Activated T-cell treated with anti-CD3 and anti-CD28 coated beads for 4 hours (primary cell): Measurements from ENCODE around the gene FNBP1.

Experiments
- DNase-seq: peaks from one replicate; pipeline ENCODE4 v3.0.0-alpha.2; 2020

FNBP1 gene

DNA sequence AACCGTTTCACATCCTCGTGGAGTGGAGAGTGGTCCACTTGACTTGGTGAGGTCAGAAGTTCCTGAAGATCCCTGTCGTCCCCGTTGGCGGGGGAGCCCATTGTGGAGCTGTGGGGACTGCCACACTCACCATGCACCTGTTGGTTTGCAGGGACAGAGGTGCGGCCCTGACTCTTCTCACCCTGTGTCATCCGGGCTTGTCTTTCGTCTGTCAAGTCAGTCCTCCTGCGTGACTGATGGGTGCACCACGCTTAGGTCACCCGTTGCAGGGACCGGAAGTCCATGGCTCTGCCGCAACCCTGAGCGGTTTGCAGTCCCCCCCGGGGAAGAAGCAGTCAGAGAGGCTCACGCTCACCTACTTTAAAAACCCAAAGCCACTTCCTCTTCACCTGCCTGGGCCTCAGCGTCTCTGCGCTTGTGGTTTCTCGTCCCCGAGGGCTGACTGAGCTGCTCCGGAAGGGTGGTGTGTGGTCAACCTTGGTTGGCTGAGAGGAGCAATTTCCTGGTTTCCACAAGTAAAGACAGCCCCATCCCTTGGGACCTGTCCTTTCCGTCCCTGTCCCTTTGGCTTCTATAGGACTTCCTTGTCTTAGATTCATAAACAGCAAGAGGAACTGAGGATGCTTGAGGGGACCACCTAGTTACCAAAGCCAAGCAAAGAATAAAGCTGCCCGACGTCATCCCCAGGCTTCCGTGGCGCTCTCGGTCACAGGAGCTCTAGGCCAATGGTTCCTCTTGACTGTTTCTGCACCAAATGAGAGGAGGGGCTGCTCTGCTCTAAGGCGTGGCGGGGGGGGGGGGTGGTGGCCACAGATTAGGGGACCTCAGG, 154.5 kb downstream of the FNBP1 start:
- DNase-seq: peak; percentile 73

DNA sequence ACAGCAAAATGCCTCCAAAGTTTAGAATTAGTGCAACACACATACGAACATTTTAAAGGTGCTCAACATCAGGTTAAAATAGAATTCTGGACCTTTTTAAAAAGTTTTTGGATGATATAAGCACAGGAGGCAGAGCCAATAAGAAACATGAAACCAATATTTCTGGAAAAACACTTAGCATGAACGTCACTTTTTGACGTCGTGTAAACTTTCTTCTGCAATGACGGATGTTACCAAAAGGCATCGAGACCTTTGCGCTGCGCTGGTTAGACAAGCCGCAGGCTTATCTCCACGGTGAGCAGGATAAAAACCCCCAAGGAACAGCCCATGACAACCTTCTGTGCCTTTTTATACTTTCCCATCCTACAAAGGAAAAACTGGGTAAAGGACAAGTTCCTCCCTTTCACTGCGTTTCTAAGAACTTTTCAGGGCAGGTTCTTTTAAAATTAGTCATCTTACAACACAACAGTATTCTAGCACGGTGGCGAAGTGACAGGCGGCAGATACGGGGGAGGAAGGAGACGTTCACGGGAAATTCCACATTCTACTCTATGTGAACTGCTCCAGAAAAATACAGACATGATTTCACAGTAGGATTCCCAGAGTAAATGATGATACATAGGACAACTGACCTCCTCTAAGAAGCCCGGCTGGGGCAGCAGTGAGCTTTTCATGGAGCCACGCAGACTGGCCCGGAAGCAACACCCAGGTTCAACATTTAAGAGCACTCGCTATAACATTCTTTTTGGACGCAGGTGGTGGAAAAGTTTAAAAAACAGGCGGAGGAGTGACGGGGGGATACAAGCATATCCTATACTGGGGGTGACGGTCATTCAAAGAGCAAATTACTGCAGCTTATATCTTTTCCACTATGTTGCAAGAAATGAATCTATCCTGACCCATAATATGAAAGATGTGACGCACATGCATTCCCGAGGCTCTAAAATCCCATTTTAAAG, 155.4 kb downstream of the FNBP1 start:
- no peak for DNase-seq

DNA sequence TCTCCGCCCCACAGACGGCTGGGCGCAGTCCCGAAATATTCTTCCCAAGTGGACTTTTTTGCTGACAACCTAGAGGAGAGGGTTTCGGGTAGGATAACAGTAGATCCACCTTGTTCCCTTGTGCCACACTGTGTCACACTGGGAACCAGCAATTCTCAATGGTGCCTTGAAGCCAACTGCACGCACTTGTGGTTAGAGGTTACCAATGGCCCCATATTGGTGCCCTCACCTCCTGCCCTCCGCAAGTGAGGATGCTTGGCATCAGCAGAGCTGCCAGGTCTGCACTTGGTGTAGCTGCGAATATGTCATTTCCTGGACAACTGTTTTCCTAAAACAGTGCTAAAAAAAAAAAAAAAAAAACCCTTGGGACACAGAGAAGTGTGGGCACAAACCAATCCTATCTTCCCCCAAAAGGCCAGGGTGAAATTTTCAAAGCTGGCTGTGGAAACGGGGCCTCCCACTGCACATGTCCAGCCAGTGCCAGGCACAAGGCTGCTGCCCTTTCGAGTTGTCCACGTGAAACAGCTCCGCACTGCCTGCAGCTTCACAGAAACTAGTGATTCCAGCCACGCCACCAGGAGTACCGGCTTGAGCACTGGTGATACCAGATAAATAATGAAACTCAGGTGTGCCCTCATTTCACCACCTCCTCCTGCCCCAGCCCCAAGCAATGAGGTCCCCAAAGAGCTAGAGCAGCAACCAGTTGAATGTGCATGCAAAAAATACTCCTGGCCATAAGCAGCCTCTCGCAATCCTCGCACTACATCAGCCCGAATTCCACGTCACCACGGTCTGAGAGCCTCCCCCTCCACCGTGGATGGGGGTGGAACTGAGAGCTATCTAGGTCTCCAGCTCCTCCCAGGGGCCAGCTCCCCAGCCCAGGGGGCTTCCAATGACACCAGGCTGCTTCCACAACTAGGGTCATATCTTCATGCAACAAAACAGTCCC, 156.5 kb downstream of the FNBP1 start:
- no peak for DNase-seq

DNA sequence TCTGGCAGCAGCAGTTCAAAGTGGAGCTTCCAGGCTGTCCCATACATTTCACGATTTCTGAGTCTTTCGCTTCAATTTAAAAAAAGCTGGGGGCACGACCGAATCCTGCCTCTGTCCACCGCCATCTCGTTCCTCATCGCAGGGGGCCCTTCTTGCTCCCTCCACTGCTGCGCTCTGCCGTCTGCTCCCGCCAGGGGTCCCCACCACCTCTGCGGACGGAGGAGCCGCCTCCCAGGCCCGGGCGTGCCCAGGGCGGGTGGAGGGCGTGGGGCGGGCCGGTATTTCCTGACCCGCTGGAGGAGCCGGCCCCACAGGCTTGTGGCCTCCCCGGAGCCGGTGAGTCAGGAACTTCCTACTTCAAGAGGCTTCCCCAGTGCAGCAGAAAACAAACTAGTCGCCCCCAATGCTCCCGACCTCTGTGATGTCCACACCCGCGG, 157.3 kb downstream of the FNBP1 start:
- DNase-seq: peak; percentile 87

DNA sequence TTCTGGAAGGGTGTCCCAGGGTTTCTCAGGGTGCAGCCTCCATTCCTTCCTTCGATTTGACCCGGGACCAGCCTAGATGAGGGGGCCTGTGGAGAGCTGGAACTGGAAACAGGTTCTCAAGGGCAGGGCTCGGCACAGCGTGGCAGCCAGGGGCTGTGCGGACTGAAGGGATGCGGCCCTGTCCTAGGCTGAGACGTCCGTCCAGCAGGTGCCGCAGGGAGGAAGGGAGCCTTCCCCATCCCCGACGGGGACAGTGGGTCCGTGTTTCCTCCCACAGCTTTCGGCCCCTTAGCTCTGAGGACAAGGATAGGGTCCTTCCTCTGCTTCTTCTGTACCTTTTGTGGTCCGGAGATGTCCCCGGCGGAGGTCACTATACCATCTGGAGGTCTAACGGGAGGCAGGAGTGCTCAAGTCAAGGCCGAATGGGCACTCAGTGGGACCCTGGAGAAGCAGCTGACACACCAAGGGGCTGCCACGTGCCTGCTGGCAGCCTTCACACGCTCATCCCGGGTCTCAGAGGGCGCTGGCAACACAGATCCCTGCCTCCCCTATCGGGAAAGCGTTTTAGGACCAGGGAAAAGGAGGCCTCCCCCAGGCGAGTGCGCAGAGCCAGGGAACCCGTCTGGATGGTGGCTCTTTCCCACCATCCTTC, 157.8 kb downstream of the FNBP1 start:
- DNase-seq: no peak

DNA sequence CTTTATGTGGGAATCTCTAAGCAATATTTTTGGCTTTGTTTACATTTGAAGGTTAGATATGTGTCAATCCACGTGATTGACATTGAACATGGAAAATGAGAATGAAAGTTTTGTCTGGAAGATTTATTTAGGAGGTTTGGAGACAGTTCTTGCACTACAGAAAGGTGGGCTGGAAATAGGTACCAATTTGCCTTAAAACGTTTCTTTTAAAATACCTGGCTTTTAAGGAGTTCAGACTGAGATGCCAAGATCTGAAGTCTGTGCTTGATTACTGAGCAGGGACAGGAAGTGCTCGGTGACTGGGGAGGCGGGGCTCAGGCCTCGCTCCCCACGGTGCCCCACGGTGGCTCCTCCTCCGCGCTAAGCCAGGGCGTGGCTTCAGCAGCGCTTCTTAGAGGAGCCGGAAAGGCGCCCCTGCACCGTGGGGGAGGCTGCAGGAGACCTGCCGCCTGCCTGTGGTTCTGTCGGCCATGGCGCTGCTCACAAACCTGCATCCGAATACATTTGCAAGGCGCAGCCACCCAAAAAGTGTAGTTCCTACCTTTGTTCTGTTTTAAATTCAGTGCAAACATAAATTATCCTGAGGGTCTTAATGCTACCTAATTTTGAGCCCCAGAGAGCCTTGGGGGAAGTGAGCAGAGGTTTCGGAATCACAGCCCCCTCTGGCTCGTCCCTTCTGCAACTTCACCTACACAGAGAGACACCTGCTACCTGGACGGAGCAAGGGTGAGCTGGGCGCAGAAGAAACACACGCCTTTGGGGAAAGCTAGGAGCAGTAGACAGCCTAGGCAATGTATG, 158.6 kb downstream of the FNBP1 start:
- DNase-seq: peak; percentile 95

DNA sequence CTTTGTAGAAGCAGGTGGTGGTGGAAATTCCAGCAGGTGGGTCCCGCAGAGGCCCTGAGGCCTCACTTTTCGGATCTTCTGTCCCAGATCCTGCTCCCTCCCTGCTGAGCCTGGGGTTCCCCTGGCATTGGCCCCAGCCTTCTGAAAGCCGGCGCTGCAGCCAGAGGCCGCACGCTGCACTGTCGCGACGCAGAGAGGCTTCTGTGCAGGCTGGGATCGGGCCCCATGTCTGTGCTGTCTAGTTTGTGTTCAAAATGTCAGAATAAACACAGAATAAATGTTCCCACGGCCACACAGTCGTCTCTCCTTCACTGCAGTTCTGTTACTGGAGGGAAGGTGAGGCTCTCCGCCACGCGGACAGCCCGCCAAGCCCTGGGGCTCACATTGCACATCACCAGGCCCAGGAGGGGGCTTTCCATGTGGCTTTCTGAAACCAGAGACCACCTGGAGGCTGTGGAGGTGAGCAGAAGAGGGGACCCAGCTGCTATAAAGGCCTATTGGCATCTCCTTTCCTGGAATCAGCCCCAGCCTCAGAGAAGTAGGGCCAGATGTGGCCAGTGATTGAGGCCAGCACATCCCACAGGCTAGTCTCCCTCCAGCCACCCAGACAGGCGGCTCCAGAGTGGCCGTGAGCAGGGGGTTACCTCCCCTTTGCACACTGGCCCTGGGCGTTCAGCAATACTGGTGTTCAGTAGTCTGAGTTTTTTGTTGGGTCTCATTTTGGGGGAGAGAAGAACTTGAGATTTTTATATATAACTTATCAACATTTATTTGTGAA, 161.3 kb downstream of the FNBP1 start:
- DNase-seq: no peak

DNA sequence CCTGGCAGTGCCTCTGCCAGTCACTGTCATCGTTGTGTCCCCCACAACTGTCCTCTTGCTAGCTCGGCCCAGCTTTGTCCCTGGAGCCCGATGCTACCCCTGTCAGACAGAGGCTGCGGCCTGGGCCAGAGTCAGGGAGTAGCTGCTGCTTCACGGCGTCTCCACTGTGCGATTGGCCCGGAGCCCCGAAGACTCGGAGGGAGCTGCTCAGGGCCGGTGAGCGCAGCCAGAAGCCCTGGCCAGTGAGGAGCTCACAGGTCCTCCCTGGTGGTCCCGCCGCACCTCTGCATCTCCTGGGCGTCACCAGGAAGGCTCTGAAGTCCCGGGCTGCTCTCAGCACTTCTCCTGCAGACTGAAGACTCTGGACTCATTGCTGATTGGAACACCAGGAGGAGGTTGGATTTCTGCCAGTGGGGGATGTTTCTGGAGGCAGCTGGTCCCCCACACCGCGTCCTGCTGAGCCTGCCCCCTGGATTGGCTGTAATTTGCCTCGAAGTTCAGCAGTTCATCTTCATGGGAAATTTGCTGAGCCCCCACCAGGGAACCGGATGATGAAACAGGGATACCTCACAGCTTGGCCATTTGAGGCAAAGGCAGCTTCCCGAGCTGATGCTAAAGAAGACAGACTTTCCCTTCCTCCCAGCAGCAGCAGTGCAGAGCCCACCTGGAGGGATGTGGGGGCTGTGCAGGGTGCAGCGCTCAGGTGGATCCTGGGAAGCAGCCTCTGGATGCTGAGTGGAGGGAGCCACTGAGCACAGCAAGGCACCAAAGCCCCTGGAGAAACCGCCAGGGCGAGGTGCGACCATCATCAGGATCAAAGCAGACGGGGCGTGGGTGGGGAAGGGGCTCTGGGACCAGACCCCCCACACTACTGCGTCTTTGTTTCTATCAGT, 162.1 kb downstream of the FNBP1 start:
- DNase-seq: no peak

DNA sequence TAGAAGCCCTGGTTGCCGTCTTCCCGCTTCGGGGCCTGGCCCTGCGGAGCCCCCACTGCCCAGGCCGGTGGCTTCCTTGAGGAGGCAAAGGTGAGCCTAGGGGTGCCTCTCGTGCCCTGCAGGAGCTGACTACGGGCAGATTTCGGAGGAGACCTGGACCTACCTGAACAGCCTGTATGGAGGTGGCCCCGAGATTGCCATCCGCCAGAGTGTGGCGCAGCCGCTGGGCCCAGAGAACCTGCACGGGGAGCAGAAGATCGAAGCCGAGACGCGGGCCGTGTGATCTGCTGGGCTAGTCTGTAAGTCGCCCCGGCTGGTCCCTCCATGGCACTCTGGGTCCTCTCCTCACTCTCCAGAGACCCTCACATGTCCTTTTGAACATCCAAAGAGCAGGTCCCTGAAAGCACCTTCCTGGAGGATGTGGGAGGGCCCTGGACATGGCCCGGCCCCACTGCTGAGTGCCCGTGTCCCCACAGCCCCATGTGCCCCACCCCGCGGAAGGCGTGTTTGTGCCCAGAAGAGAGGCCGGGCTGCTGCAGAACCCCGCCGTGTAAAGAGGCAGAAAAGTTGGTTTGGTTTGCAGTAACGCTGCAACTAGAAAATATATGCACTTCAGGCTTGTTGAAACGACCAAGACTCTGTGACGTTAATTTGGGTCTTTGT, 162.9 kb downstream of the FNBP1 start:
- no peak for DNase-seq

DNA sequence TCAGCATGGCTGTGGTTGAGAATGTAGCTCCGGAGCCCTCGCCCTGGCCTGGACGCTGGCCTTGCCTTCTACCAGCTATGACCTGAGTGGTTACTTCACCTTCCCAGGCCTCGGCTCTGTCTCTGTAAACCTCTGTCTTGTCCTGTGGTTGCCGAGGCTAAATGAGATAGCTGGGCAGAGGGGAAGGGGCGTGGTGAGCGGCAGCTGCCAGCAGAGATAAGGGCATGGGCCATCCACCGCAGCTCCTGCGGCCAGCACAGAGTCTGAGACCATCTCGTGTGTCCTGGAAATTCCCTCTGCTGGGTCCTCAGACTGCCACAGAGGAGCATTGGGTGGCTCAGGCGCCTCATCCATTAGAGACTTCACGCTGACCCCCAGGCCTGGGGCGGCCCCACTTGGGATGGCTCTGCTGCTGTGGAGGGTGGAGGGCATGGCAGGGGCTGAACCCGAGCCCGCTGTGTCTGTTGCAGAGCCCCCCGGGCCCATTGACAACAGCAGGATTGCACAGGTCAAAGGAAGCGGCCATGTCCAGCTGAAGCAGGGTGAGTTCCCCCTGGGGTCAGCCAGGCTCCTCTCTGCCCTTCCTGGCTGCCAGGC, 163.8 kb downstream of the FNBP1 start:
- DNase-seq: no peak

DNA sequence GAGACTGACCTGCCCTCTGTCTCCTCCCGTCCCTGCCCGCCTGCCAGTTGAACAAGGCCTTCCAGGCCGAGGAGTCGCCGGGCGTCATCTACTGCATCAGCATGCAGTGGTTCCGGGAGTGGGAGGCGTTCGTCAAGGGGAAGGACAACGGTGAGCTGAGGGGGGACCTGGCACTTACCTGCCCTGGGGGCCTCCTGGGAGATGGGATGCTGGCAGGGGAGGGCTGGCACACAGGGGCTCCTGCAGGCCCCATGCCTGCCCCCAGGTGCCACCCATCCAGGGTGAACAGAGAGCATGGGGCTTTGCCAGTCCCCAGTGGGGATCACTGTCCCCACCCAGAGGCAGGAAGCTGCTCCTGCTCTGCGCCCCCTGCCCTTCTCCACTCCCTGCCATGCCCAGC, 164.7 kb downstream of the FNBP1 start:
- DNase-seq: no peak

DNA sequence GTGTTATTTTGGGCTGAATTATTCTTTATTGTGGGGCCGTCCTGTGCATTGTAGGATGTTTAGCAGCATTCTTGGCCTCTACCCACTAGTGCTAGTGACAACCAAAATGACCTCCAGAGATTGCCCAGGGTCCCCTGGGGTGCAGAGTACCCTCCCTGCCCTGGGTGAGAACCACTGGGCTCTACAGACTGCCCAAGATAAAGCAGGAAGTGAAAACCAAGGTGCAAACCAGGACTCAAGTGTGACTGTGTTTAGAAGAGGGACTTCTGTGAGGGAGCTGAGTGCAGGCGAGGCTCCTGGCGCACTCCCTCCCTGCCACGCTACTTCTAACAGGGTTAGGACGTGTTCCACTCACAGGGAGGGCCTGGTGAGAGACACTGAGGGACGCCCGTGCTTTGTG, 166.2 kb downstream of the FNBP1 start:
- no peak for DNase-seq

DNA sequence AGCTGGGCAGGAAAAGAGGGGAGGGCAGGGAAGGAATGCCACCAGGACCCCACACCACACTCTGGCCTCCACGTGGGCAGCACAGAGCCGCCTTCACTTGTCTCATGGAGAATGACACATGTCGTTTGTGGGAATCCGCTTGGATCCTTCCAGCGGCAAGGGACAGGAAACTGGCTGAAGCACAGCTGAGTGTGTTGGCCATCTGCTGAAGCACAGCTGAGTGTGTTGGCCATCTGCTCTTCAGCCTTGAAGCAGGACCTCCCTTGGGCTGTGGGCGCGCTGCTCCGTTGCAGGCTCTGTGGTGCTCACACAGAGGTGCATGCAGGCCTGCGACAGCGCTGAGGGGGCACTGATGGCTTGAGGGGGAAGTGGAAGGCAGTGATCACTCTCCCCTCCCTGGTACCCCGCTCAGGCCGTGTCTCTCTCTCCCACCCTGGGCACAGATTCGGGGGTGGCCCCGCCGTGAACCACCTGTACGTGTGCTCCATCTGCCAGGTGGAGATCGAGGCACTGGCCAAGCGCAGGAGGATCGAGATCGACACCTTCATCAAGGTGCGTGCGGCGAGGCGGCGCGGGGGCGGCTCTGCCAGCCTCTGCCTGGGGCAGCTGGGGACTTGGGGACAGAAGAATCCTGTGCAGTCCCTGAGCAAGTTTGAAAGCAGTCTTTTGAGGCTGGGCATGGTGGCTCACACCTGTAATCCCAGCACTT, 167.1 kb downstream of the FNBP1 start:
- DNase-seq: no peak

DNA sequence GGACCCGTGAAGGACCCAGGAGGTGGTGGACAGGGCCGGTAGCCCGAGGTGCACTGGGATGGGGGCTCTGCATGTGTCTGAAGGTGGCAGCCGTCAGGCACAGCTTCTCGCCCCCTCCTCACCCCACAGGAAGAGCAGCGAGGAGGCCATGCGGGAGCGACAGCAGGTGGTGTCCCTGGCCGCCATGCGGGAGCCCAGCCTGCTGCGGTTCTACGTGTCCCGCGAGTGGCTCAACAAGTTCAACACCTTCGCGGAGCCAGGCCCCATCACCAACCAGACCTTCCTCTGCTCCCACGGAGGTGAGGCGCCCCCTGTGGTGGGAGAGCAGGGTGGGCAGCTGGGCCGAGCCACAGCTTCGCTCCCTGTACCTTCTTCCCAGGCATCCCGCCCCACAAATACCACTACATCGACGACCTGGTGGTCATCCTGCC, 167.8 kb downstream of the FNBP1 start:
- DNase-seq: no peak

DNA sequence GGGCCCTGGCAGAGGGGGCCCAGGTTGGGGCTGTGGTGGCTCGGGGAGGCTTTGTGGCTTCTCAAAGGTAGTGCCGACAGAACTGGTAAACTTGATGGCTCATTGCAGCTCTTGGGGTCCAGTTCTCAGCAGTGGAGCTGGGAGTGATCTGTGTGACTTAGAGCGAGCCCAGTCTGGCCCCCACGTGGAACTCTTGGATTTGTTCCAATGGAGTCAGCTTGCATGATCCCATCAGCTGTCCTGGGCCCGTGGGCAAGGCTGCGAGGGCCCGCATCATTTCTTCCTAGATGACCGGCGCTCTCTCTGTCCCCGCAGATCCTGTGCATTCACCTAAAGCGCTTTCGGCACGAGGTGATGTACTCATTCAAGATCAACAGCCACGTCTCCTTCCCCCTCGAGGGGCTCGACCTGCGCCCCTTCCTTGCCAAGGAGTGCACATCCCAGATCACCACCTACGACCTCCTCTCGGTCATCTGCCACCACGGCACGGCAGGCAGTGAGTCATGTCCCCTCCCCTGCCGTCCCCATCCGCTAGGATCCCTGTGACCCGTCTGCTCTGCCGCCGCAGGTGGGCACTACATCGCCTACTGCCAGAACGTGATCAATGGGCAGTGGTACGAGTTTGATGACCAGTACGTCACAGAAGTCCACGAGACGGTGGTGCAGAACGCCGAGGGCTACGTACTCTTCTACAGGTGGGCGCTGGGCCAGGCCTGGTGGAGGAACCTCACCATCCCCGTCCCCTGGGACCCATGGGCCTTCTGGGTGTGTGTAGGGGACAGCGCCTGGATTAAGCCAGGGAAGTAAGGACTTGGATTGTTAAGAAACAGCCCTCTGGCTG, 168.5 kb downstream of the FNBP1 start:
- DNase-seq: no peak

DNA sequence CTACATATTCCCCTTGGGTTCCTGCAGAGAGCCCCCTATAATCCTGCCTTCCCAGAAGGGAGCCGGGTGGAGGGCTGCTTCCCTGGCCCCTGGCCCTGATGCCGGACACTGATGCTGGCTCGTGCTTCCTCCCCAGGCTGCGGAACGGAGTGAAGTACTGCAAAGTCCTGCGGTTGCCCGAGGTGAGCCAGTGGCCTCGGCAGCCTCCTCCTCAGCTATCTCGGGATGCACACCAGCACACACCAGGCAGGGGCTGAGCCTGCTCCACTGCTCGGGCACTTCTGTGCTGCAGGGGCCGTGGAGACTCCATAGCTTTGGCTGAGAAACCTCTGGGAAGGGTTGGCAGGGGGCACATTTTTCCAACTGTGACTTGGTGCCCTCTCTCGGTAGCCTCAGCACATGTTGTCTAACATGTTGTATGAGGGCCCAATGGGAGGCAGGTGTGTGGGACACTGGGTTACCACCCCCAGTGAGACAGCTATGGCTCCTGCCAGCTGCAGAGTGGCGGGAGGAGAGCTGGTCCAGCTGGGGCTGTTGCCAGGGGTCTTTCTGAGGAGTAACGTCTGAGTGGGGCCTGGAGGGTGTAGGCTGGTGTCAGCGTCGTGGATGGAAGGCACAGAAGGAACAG, 169.3 kb downstream of the FNBP1 start:
- no peak for DNase-seq
